ENCODE measurements around the gene ALDH3B1. TPM values are rescaled to one million over a fixed set of nuclear protein-coding genes. Genes with fewer than 3 reads are reported as not detected.

Gene ALDH3B1
- total RNA-seq, 2 experiments from 2014 or later, result not detected

GRCh38 chr11:68016904-68017817 lies 7.0 kb downstream of the ALDH3B1 start:
- H3K27me3 Mint-ChIP-seq, result no peaks in the 10 kb centered on the region
- H3K4me1 Mint-ChIP-seq, result no peaks in the 10 kb centered on the region
- H3K36me3 Mint-ChIP-seq (ENCODE audit: low read depth), result no peaks in the 10 kb centered on the region
- intact Hi-C loops (cut with DNase I, micrococcal nuclease), result no loop called here
- H3K4me3 Mint-ChIP-seq, result no peak overlapping the region
- H3K9me3 Mint-ChIP-seq (ENCODE audit: low read depth), result no peaks in the 10 kb centered on the region
- ATAC-seq (no peak), DNase-seq (no peak)
- POLR2A ChIA-PET, result no interaction called here
- no peak overlapping the region for H3K27ac Mint-ChIP-seq
- CTCF ChIA-PET, result no interaction called here

- Mint-ChIP-seq H3K4me3 (no peak overlapping the region), H3K9me3 (ENCODE audit: low read depth) (no peaks in the 10 kb centered on the region), H3K36me3 (ENCODE audit: low read depth) (no peaks in the 10 kb centered on the region), H3K27me3 (no peaks in the 10 kb centered on the region), H3K4me1 (no peaks in the 10 kb centered on the region), H3K27ac (no peak overlapping the region)
- POLR2A ChIA-PET, result no interaction called here
- CTCF ChIA-PET, result no interaction called here
- DNase-seq, result no peak
- ATAC-seq, result no peak
- intact Hi-C loops (cut with DNase I, micrococcal nuclease), result no loop called here
These were observed 8.0 kb downstream of the ALDH3B1 start for GRCh38 chr11:68017980-68018729.

GRCh38 chr11:68018730-68019190 lies 8.6 kb downstream of the ALDH3B1 start:
- CTCF ChIA-PET, result no interaction called here
- POLR2A ChIA-PET, result no interaction called here
- DNase-seq, result no peak
- Mint-ChIP-seq H3K4me1 (no peaks in the 10 kb centered on the region), H3K27me3 (no peaks in the 10 kb centered on the region), H3K9me3 (ENCODE audit: low read depth) (no peaks in the 10 kb centered on the region), H3K36me3 (ENCODE audit: low read depth) (no peaks in the 10 kb centered on the region), H3K4me3 (no peak overlapping the region), H3K27ac (no peak overlapping the region)
- intact Hi-C loops (cut with DNase I, micrococcal nuclease), result no loop called here
- ATAC-seq, result no peak

- no peaks in the 10 kb centered on the region for H3K4me1 Mint-ChIP-seq
- POLR2A ChIA-PET, result no interaction called here
- ATAC-seq, result no peak
- no peak for DNase-seq
- CTCF ChIA-PET, result no interaction called here
- no peaks in the 10 kb centered on the region for H3K27me3 Mint-ChIP-seq
- no peak overlapping the region for H3K27ac Mint-ChIP-seq
- H3K36me3 Mint-ChIP-seq (ENCODE audit: low read depth), result no peaks in the 10 kb centered on the region
- intact Hi-C loops (cut with DNase I, micrococcal nuclease), result no loop called here
- H3K9me3 Mint-ChIP-seq (ENCODE audit: low read depth), result no peaks in the 10 kb centered on the region
- H3K4me3 Mint-ChIP-seq, result no peak overlapping the region
These were observed 9.4 kb downstream of the ALDH3B1 start for GRCh38 chr11:68019486-68019885.

- H3K27ac Mint-ChIP-seq, result no peak overlapping the region
- POLR2A ChIA-PET, result no interaction called here
- CTCF ChIA-PET, result no interaction called here
- no peak overlapping the region for H3K4me3 Mint-ChIP-seq
- H3K27me3 Mint-ChIP-seq, result no peaks in the 10 kb centered on the region
- H3K9me3 Mint-ChIP-seq (ENCODE audit: low read depth), result no peaks in the 10 kb centered on the region
- H3K4me1 Mint-ChIP-seq, result no peaks in the 10 kb centered on the region
- intact Hi-C loops (cut with DNase I, micrococcal nuclease), result no loop called here
- no peak for DNase-seq
- H3K36me3 Mint-ChIP-seq (ENCODE audit: low read depth), result peaks cover 6% of the 10 kb centered on the region
- no peak for ATAC-seq
These were observed 10.4 kb downstream of the ALDH3B1 start for GRCh38 chr11:68020575-68020974.

DNA sequence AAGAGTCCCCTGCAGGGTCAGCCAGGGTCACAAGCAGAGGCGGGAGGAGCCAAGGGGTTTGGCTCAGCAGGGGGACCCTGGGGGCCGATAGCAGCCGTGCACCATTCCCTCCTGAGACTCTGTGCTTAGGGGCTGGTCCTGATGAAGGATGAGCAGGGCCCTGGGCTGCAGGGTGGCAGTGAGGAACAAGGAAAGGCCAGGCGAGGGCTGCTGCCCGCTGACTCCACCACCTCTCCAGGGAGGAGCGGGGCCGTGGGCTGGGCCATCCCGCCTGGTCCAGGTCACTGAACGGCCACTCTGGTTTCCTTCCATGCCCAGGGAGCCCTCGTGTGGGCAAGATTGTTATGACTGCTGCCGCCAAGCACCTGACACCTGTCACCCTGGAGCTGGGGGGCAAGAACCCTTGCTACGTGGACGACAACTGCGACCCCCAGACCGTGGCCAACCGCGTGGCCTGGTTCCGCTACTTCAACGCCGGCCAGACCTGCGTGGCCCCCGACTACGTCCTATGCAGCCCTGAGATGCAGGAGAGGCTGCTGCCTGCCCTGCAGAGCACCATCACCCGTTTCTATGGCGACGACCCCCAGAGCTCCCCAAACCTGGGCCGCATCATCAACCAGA lies 11.2 kb downstream of the ALDH3B1 start:
- Mint-ChIP-seq H3K27ac (no peak overlapping the region), H3K36me3 (ENCODE audit: low read depth) (peaks cover 7% of the 10 kb centered on the region), H3K4me1 (no peaks in the 10 kb centered on the region), H3K9me3 (ENCODE audit: low read depth) (no peaks in the 10 kb centered on the region), H3K27me3 (no peaks in the 10 kb centered on the region), H3K4me3 (no peak overlapping the region)
- intact Hi-C loops (cut with DNase I, micrococcal nuclease), result no loop called here
- POLR2A ChIA-PET, result no interaction called here
- DNase-seq (no peak), ATAC-seq (no peak)
- CTCF ChIA-PET, result no interaction called here

DNA sequence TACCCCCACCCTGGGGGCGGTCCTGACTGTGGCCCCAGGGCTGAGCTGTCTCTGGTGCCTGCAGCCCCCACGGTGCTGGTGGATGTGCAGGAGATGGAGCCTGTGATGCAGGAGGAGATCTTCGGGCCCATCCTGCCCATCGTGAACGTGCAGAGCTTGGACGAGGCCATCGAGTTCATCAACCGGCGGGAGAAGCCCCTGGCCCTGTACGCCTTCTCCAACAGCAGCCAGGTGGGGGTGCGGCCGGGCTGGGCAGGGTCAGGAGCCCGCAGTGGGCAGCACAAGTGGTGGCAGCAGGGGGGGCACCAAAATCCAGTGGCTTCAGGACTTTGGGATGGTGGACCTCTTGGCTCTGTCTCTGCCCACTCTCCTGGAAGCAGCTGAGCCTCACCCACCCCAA lies 12.4 kb downstream of the ALDH3B1 start:
- CTCF ChIA-PET, result no interaction called here
- POLR2A ChIA-PET, result no interaction called here

DNA sequence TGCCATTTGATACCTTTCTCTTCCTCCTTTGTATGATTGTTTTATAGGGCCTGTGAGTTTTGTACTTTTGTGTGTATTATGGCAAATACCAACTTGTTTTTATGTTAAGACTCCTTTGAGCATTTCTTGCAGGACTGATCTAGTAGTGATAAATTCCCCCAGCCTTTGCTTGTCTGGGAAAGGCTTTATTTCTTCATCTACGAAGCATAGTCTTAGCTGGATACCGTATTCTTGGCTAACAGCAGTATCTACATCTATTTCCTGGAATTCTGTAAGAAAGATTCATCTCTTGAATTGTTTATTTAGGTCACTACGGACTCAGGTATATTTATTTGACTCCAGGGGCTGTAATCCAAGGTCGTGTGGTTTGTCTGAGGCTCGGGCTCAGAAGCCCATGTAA lies 14.4 kb downstream of the ALDH3B1 start:
- ChIA-PET CTCF (no interaction called here), POLR2A (no interaction called here)
- H3K27ac Mint-ChIP-seq, result no peak overlapping the region
- peaks cover 13% of the 10 kb centered on the region for H3K4me1 Mint-ChIP-seq
- no peaks in the 10 kb centered on the region for H3K9me3 Mint-ChIP-seq (ENCODE audit: low read depth)
- H3K27me3 Mint-ChIP-seq, result no peaks in the 10 kb centered on the region
- intact Hi-C loops (cut with DNase I, micrococcal nuclease), result no loop called here
- H3K4me3 Mint-ChIP-seq, result no peak overlapping the region
- DNase-seq (no peak), ATAC-seq (no peak)
- H3K36me3 Mint-ChIP-seq (ENCODE audit: low read depth), result peaks cover 8% of the 10 kb centered on the region

More for the DNA sequence above, 12.4 kb downstream of the ALDH3B1 start:
- intact Hi-C loops (cut with DNase I, micrococcal nuclease), result no loop called here
- no peak for ATAC-seq
- H3K27me3 Mint-ChIP-seq, result no peaks in the 10 kb centered on the region
- H3K4me3 Mint-ChIP-seq, result no peak overlapping the region
- H3K9me3 Mint-ChIP-seq (ENCODE audit: low read depth), result no peaks in the 10 kb centered on the region
- DNase-seq, result no peak
- H3K4me1 Mint-ChIP-seq, result no peaks in the 10 kb centered on the region
- H3K27ac Mint-ChIP-seq, result no peak overlapping the region
- peaks cover 7% of the 10 kb centered on the region for H3K36me3 Mint-ChIP-seq (ENCODE audit: low read depth)

DNA sequence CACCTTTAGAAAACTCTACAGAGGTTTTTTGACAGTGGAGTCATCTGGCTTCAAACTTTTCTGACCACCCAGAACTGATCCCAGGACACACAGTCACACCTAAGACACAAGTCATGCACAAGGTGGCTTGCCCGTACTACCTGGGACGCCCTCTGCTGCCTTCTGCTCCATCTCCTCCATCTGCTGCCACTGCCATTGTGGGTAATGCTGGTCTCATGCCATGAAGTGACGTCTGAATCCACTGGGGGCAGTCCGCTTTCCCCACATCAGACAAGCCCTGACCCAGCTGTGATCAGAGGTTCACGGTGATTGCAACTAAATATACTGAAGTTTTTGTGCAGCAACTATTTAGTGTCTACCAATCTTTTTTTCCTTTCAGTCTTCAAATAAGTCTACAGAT lies 14.9 kb downstream of the ALDH3B1 start:
- ATAC-seq (peak; percentile 21), DNase-seq (no peak)
- ChIA-PET CTCF (no interaction called here), POLR2A (no interaction called here)
- peaks cover 18% of the 10 kb centered on the region for H3K4me1 Mint-ChIP-seq
- no peaks in the 10 kb centered on the region for H3K27me3 Mint-ChIP-seq
- no peak overlapping the region for H3K27ac Mint-ChIP-seq
- no peak overlapping the region for H3K4me3 Mint-ChIP-seq
- intact Hi-C loops (cut with DNase I, micrococcal nuclease), result no loop called here
- H3K36me3 Mint-ChIP-seq (ENCODE audit: low read depth), result peaks cover 8% of the 10 kb centered on the region
- H3K9me3 Mint-ChIP-seq (ENCODE audit: low read depth), result no peaks in the 10 kb centered on the region

GRCh38 chr11:68026391-68027105 lies 16.4 kb downstream of the ALDH3B1 start:
- H3K27me3 Mint-ChIP-seq, result no peaks in the 10 kb centered on the region
- intact Hi-C loops (cut with DNase I, micrococcal nuclease), result no loop called here
- ChIA-PET CTCF (no interaction called here), POLR2A (interaction anchor here (0.6 kb wide), 1 partner anchor 9 kb away, joined by 4 read pairs; no protein-coding TSS in a partner anchor)
- H3K36me3 Mint-ChIP-seq (ENCODE audit: low read depth), result peaks cover 8% of the 10 kb centered on the region
- ATAC-seq (no peak), DNase-seq (no peak)
- no peak overlapping the region for H3K27ac Mint-ChIP-seq
- no peak overlapping the region for H3K4me3 Mint-ChIP-seq
- peaks cover 22% of the 10 kb centered on the region for H3K4me1 Mint-ChIP-seq
- H3K9me3 Mint-ChIP-seq (ENCODE audit: low read depth), result no peaks in the 10 kb centered on the region

DNA sequence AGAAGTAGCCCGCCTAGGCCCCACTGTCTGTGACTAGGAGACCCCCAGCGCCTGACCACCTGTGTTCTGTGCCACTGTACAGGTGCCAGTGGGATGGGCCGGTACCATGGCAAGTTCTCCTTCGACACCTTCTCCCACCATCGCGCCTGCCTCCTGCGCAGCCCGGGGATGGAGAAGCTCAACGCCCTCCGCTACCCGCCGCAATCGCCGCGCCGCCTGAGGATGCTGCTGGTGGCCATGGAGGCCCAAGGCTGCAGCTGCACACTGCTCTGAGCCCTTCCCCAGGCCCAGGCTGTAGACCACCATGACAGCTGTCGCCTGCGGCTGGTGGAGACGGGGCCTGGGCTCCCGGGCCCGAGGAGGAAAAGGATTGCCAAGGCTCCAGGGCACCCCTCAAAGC lies 17.5 kb downstream of the ALDH3B1 start:
- Mint-ChIP-seq H3K27ac (no peak overlapping the region), H3K4me1 (peaks cover 26% of the 10 kb centered on the region), H3K4me3 (no peak overlapping the region), H3K9me3 (ENCODE audit: low read depth) (no peaks in the 10 kb centered on the region), H3K36me3 (ENCODE audit: low read depth) (peaks cover 8% of the 10 kb centered on the region), H3K27me3 (no peaks in the 10 kb centered on the region)
- ChIA-PET POLR2A (no interaction called here), CTCF (no interaction called here)
- ATAC-seq, result no peak
- intact Hi-C loops (cut with DNase I, micrococcal nuclease), result no loop called here
- no peak for DNase-seq

Measured in activated CD4-positive, alpha-beta T cell treated with anti-CD3 and anti-CD28 coated beads for 36 hours (primary cell).